ENCODE measurements around the gene NT5DC2.

NT5DC2 gene

DNA sequence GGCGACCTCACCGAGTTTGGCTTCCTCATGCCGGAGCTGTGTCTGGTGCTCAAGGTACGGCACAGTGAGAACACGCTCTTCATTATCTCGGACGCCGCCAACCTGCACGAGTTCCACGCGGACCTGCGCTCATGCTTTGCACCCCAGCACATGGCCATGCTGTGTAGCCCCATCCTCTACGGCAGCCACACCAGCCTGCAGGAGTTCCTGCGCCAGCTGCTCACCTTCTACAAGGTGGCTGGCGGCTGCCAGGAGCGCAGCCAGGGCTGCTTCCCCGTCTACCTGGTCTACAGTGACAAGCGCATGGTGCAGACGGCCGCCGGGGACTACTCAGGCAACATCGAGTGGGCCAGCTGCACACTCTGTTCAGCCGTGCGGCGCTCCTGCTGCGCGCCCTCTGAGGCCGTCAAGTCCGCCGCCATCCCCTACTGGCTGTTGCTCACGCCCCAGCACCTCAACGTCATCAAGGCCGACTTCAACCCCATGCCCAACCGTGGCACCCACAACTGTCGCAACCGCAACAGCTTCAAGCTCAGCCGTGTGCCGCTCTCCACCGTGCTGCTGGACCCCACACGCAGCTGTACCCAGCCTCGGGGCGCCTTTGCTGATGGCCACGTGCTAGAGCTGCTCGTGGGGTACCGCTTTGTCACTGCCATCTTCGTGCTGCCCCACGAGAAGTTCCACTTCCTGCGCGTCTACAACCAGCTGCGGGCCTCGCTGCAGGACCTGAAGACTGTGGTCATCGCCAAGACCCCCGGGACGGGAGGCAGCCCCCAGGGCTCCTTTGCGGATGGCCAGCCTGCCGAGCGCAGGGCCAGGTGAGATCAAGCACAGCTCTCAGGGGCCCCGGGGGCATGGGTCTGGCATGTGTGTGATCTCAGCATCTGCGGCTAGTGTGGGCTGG, 45.6 kb downstream of the NT5DC2 start:
- DNase-seq (ENCODE audit: low read depth), result no peak

DNA sequence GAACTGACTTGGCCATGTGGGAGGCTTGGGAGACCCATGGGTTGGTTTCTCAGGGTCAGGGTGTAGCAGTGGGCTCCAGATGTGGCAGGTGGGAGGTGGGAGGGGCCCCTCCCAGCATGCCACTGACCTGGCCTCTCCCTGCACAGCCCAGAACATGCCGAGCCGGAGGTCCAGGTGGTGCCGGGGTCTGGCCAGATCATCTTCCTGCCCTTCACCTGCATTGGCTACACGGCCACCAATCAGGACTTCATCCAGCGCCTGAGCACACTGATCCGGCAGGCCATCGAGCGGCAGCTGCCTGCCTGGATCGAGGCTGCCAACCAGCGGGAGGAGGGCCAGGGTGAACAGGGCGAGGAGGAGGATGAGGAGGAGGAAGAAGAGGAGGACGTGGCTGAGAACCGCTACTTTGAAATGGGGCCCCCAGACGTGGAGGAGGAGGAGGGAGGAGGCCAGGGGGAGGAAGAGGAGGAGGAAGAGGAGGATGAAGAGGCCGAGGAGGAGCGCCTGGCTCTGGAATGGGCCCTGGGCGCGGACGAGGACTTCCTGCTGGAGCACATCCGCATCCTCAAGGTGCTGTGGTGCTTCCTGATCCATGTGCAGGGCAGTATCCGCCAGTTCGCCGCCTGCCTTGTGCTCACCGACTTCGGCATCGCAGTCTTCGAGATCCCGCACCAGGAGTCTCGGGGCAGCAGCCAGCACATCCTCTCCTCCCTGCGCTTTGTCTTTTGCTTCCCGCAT, 46.4 kb downstream of the NT5DC2 start:
- no peak for DNase-seq (ENCODE audit: low read depth)

DNA sequence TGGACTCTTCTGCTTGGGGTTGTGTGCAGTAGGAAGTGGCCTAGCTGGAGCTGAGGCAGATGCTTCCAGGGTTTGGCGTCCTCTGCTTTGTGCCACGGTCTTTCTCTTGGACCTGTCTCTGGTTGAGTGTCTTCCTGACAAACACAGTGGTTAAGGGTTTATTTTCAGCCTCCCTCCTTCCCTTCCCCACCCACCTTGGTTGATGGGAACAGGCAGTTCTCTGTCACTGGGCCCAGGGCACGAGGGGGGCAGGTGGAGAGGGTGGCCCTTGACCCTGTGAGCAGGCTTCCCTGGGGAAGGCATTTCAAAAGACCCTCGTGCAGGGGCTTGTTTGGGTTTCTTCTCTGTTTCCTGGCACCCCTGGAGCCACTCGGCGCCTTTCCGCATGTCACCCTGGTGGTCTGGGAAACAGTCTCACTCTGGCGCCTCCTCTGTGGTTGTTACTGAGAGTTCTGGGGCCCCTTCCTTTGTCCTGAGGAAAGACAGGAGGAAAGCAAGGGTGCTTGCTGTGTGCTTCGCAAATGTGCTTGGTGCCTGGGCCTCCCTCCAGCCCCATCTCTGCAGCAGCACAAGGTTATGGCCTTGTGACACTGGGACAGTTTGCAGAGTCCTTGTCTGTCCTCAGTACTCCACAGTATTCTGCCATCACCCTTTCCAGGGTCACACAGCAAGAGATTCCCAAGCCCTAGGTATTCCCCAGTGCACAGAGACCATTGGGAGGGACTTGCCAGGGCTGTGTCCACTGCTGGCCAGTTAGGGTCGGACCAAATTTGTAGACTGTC, 48.8 kb downstream of the NT5DC2 start:
- DNase-seq (ENCODE audit: low read depth), result no peak

DNA sequence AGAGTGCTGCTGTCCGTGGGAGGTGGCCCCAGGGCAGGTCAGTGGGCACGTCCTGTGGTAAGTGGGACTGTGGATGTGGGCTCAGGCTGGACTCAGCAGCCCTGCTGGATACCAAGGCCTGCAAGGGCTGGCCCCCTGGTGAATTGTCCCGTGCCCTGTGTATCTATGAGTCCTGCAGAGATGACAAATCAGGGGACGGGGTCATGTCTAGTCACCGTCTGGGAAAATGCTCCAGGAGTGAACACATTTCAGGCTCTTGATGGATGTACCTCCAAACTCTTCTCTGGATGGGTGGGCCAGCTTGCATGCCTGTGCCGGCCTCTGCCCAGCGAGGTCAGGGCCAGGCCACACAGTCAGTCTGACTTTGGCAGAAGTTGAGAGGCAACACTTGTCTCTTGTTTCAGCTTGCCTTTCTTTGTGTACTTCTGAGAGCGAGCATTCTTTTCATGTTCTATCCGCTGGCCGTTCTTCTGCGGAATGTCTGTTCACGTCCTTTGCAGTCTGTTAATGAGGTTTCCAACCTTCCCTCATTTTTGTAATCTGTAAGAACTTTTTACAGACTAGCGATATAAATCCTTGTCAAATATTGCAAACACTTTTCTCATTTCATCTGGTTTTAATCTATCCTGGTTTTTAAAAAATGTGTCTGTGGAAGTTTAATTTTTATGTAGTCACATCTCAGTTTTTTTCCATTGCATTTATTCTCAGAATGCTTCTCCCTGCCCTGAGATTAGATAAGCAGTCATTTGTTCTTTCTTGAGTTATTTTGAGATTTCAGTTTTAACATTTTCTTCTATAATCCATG, 49.9 kb downstream of the NT5DC2 start:
- no peak for DNase-seq (ENCODE audit: low read depth)

DNA sequence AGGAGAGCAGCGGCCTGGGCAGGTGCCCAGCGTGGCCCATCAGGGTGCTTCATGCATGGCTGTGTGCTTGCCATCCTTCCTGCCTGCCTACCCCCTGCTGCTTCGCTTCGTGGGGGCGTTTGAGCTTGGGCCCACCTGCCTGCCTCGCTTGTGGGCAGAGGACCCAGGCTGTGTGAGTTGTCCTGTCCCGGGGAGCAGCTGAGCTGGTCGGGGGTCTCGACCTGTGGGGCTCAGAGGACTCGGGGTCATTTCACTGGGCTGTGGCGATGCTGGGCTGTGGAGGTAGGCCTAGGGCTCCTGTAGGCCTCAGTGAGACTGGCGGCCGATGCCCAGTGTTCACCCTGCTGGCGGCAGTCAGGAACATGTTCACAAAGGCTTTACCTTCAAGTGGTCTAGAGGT, 50.6 kb downstream of the NT5DC2 start:
- no peak for DNase-seq (ENCODE audit: low read depth)

DNA sequence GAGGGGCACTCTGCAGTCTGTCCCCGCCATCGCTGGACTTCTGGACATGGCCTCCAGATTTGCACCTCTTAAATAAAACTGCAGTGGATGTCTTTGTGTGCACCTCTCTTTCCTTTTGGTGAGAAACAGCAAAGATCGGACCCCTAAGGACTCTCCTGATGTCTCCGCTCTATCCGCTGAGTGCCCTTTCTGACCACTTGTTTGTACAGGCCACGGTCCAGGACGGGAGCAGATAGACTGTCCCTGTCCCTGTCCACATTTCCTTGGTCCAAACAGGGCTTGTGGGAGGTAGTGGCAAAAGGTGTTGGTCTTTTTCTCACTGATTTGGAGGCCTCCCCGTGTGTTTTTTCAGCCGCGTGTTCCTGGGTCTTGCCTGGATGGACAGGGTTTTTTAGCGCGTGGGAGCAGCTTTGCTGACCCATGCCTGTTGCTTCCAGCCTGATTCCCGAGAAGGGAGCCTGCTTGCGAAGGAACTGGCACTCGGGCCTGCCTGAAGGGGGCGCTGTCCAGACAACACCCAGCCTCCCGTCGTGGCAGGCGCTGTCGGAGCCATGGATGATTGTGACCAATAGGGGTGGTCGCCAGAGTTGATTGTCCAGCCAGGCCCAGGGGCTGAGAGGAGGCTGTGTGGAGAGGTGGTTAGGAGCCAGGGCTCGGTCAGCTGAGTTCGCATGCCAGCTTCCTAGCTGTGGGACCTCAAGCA, 51.7 kb downstream of the NT5DC2 start:
- no peak for DNase-seq (ENCODE audit: low read depth)

DNA sequence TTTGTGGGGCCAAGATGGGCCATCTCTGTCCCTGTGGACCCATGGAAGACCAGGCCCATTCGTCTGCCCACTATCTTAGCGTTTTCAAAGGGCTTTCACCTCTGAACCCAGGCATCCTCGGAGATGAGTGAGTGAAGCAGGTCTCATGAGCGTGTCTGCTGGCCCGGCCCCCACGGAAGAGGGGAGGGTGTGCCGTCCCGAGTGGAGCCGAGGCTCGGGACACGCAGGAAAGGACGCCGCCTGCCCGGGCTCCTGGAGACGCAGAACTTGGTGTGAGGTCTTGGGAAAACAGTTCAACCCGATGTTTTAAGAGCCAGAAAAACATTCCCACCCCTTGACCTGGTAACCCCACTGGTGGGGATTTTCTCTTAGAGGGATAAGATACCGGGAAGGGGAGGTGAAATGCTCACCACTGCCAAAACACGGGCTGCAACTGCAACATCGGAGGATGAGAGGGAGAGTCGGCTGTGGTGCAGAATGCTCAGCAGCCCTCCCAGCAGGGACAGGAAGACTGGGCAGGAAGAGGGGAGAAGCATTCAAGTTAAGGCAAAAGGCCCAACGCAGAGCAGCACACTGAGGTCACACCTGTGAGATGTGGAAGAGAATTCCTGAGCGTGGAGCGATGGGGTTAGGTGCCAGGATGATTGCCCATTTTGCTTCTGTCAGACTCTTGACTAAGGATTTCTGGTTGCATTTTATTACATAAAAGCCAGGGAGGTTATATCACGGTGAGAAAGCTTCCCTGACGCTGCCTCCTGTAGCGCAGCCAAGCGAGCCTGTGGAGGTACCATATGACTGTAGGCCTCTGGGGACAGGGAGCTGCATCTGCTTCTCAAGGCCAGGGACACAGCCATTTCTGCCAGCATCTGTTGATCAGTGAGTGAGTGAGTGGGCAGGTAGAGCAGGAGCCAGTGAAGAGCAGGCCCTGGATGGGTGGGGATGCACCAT, 52.6 kb downstream of the NT5DC2 start:
- DNase-seq (ENCODE audit: low read depth), result no peak

DNA sequence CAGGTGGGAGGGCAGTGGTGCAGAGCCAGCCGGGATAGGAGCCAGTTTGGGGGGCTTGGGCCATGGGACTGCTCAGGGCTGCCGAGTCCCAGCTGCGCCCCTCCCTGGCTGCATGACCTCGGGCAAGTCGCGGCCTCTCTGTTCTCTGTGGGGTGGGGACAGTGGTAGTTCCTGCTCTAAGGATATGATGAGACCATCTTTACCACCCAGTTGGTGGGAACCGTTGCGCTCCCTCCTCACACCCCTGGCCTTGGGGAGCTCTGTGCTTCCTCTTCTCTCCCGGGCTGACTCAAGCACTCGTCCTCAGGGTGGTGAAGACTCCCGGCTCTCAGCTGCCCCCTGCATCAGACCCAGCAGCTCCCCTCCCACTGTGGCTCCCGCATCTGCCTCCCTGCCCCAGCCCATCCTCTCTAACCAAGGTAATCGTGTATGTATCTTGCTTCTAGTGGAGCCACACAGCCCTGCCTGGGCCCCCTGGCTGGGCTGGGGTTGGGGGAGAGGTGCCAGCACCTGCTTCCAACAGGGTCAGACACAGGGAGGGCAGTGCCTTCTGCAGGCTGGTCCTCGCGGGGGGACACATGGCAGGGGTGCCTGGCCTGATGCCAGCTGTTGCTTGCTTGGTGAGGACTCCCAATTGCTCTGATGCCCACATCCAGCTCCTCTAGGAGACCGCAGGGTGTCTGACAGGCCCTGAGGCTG, 53.6 kb downstream of the NT5DC2 start:
- DNase-seq (ENCODE audit: low read depth), result no peak

DNA sequence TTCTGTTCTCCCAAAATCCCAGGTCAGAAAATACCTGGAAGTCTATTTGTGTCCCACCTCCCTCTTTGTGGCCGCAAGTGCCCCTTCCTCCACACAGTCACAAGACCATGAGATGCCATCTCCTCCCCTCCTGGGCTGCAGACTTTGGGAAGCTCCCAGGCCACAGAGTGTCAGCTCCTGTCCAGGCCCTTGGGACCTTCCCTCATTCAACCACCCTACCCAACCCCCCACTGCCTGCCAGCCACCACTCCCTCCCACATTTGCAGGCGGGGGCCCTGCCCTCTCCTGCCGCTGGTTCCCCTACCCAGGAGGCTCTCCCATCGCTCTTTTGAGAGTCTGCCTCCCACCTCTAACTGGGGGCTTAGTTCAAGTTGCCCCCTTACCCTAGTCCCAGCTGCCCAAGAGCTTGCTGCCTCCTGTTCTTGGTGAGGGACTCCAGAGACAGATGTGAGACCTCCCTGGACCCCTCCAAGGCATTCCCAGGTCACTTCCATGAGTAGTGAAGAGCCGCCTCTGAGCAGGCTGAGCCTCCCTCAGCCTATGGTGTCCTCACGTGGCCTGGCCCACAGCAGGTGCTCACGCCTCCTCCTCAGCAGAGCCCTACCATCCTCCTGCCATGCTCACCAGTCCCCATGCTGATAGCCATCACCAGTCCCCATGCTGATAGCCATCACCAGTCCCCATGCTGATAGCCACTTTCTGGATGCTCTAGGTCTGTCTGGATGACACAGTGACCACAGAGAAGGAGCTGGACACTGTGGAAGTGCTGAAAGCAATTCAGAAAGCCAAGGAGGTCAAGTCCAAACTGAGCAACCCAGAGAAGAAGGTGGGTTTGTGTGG, 54.4 kb downstream of the NT5DC2 start:
- no peak for DNase-seq (ENCODE audit: low read depth)

DNA sequence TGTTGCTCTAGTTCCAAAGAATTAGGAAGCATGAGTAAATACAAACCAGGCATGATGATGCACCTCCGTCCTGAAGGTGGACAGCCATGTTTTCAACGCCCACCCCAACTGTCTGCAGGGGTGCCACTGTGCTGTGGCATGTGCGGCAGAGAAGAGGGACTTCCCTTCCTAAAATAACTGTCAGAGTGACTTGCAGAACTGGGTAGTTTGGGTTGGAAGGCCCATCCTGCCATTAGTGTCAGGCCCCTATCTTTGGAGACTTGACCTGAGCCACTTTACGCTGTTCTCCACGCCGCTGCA, 55.9 kb downstream of the NT5DC2 start:
- no peak for DNase-seq (ENCODE audit: low read depth)

DNA sequence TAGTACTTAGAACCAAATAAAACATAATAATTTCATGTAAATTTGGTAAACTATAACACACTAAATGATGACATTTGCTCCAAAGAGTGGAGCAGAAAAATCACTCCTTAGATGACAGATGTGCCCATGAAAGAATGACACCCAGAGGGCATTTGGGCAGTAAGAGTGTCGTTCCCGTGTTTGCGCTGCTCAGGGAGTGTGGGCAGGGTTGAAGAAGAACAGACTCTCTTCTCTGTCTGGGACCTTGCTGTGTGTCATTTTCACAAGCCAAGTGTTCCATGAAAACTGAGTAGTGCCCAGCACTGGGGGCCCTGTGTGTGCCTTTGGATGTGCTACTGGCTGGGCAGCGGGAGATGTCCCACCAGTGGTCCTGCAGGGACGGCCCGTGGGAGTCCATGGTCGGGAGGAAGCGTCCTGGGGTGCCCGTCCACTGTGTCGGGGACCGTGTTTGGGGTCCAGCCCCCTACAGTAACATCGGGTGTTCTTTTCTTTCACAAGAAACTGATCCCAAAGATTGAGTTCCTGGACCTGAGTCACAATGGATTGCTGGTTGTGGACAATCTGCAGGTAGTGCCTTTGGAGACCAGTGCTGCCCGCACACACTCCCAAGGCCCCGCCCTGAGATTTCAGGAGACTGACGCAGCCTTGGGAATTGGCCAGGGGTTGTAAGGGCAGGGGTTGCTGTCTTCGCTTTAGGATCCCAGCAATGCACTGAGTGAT, 56.4 kb downstream of the NT5DC2 start:
- DNase-seq (ENCODE audit: low read depth), result no peak
